Parathyroid adenoma (tissue), 2 donors: Measurements from ENCODE around the gene LRRC40.

ENCODE experiments used
- H2AFZ ChIP-seq: fragments of 300-600 bp; sonication (generic); one replicate; pipeline ENCODE4 v1.7.0; 2017; ENCODE audit warnings: antibody characterized with exemption, mild to moderate bottlenecking
- H3K27ac ChIP-seq: fragments of 300-600 bp; sonication (generic); one replicate; pipeline ENCODE4 v1.7.0; 2017
- H3K27me3 ChIP-seq: fragments of 300-600 bp; sonication (generic); one replicate; pipeline ENCODE4 v1.7.0; 2017; ENCODE audit warnings: low read length; ENCODE audit not compliant: control insufficient read depth, insufficient read depth
- H3K36me3 ChIP-seq: fragments of 300-600 bp; sonication (generic); one replicate; pipeline ENCODE4 v1.7.0; 2017; ENCODE audit warnings: low read length; ENCODE audit not compliant: control insufficient read depth, insufficient read depth
- H3K4me1 ChIP-seq: fragments of 300-600 bp; sonication (generic); one replicate; pipeline ENCODE4 v1.7.0; 2017; ENCODE audit warnings: control low read depth
- H3K4me2 ChIP-seq: fragments of 300-600 bp; sonication (generic); one replicate; pipeline ENCODE4 v1.7.0; 2017; ENCODE audit warnings: low read length
- H3K4me3 ChIP-seq: fragments of 300-600 bp; sonication (generic); one replicate; pipeline ENCODE4 v1.7.0; 2017; ENCODE audit warnings: low read depth, low read length
- H3K79me2 ChIP-seq: fragments of 300-600 bp; sonication (generic); one replicate; pipeline ENCODE4 v1.7.0; 2017; ENCODE audit warnings: control low read depth
- H3K9ac ChIP-seq: fragments of 300-600 bp; sonication (generic); one replicate; pipeline ENCODE4 v1.7.0; 2017; ENCODE audit warnings: mild to moderate bottlenecking
- H3K9me3 ChIP-seq: fragments of 300-600 bp; sonication (generic); one replicate; pipeline ENCODE4 v1.7.0; 2017; ENCODE audit warnings: low read length; ENCODE audit not compliant: control insufficient read depth
- CTCF ChIP-seq: fragments of 300-600 bp; sonication (generic); IDR thresholded peaks from one replicate; pipeline ENCODE4 v1.7.0; 2017; ENCODE audit warnings: antibody characterized with exemption, mild to moderate bottlenecking
- donor health status: primary hyperparathyroidism.

LRRC40 gene

DNA sequence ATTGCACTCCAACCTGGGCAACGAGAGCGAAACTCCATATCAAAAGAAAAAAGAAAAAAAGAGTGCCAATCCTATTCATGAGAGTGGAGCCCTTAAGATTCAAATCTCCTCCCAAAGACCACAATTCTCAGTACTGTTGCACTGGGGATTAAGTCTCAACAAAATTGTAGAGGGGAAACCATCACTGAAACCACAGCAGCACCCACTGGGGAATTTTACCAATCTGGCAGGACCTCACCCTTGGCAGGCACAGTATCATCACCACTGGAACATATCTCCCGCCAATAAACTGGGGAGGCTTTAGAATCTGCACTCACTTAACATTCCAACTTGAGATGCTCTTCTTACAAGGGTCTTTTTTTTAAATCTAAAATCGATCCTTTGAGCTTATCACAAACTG lies 41.0 kb downstream of the LRRC40 start:
- Histone ChIP-seq H3K9me3 (no peaks in the 10 kb centered on the region), H3K36me3 (no peaks in the 10 kb centered on the region), H3K9ac (no peak overlapping the region), H3K4me2 (no peak overlapping the region), H2AFZ (no peak overlapping the region), H3K27ac (no peak overlapping the region), H3K4me1 (no peaks in the 10 kb centered on the region), H3K79me2 (no peaks in the 10 kb centered on the region), H3K27me3 (no peaks in the 10 kb centered on the region), H3K4me3 (no peak overlapping the region)
- TF ChIP-seq CTCF: no peak

- Histone ChIP-seq H3K27me3 (no peaks in the 10 kb centered on the region), H3K9ac (no peak overlapping the region), H3K27ac (no peak overlapping the region), H3K79me2 (no peaks in the 10 kb centered on the region), H3K36me3 (no peaks in the 10 kb centered on the region), H2AFZ (no peak overlapping the region), H3K4me2 (no peak overlapping the region), H3K4me1 (no peaks in the 10 kb centered on the region), H3K9me3 (no peaks in the 10 kb centered on the region), H3K4me3 (no peak overlapping the region)
- TF ChIP-seq CTCF: no peak
Measured at GRCh38 chr1:70156529-70157120, 48.8 kb downstream of the LRRC40 start.

DNA sequence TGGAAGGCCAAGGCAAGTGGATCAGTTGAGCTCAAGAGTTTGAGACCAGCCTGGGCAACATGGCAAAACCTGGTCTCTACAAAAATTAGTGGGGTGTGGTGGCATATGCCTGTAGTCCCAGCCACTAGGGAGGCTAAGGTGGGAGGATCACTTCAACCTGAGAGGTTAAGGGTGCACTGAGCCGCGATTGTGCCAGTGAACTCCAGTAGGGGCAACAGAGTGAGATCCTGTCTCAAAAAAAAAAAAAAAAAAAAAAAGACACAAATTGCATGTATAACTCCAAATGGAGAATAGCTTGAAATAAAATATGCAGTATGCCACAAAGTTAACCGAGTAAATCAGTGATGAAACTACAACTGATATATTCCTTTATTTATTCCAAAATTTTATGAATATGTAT lies 51.6 kb downstream of the LRRC40 start:
- Histone ChIP-seq H3K27me3 (no peaks in the 10 kb centered on the region), H3K27ac (no peak overlapping the region), H3K9me3 (no peaks in the 10 kb centered on the region), H3K9ac (no peak overlapping the region), H3K4me3 (no peak overlapping the region), H3K79me2 (no peaks in the 10 kb centered on the region), H3K4me1 (no peaks in the 10 kb centered on the region), H2AFZ (no peak overlapping the region), H3K36me3 (no peaks in the 10 kb centered on the region), H3K4me2 (no peak overlapping the region)
- no peak for TF ChIP-seq CTCF

- no peak overlapping the region for H3K4me3 ChIP-seq
- H3K4me1 ChIP-seq: no peaks in the 10 kb centered on the region
- no peaks in the 10 kb centered on the region for H3K27me3 ChIP-seq
- no peaks in the 10 kb centered on the region for H3K36me3 ChIP-seq
- no peak overlapping the region for H3K4me2 ChIP-seq
- no peaks in the 10 kb centered on the region for H3K79me2 ChIP-seq
- no peak overlapping the region for H3K9ac ChIP-seq
- H3K27ac ChIP-seq: no peak overlapping the region
- no peak overlapping the region for H2AFZ ChIP-seq
- TF ChIP-seq CTCF: no peak
- no peaks in the 10 kb centered on the region for H3K9me3 ChIP-seq
Measured at GRCh38 chr1:70150444-70150843, 54.9 kb downstream of the LRRC40 start.

DNA sequence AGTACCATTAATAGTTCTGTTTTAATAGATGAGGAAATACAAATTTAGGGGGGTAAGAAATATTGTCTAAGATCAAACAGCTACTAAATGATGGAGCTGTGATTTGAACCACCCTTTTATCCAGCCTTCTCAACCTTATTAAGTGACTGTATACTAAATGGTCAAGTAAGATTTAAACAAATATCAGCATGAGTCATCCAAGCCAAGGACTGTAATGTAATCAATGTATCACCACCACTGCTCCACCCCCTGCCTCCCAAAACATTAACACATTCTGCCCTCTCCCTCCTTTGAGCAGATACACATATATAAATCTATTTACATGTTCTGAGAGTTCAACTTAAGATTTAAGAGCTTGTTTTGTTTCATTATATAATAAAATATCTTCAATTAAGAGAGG lies 58.9 kb downstream of the LRRC40 start:
- H3K9me3 ChIP-seq: no peaks in the 10 kb centered on the region
- no peak overlapping the region for H3K27ac ChIP-seq
- no peak overlapping the region for H3K4me2 ChIP-seq
- no peak overlapping the region for H2AFZ ChIP-seq
- no peaks in the 10 kb centered on the region for H3K79me2 ChIP-seq
- no peaks in the 10 kb centered on the region for H3K4me1 ChIP-seq
- no peaks in the 10 kb centered on the region for H3K36me3 ChIP-seq
- H3K4me3 ChIP-seq: no peak overlapping the region
- no peak overlapping the region for H3K9ac ChIP-seq
- TF ChIP-seq CTCF: no peak
- H3K27me3 ChIP-seq: no peaks in the 10 kb centered on the region
